ENCODE results near the gene EXOC3L4.

GRCh38 chr14:103136388-103137271 lies 42.1 kb downstream of the EXOC3L4 start:
- TF ChIP-seq CTCF (IDR thresholded peaks at IDR 0.05) (no peak), ZFX (IDR thresholded peaks at IDR 0.05; ENCODE audit: borderline replicate concordance) (no peak)
